Activated T-helper 17 cell treated with anti-CD3 and anti-CD28 coated beads, Interleukin-2, amount 50 U/mL, for 72 hours (primary cell): ENCODE measurements around the gene P2RY2. TPM values are rescaled to one million over a fixed set of nuclear protein-coding genes. Genes with fewer than 3 reads are reported as not detected.

Source experiments
- ATAC-seq: fragments of 150-1000 bp; cut with Tn5 transposase; replicated peaks from 2 replicates; pipeline ENCODE4 v1.10.0; 2021; ENCODE audit warnings: mild to moderate bottlenecking, moderate library complexity
- H3K27ac Mint-ChIP-seq: one replicate; pipeline ENCODE4 v1.8.0; 2022; ENCODE audit warnings: mixed read lengths
- H3K27me3 Mint-ChIP-seq: one replicate; pipeline ENCODE4 v1.8.0; 2022; ENCODE audit warnings: mixed read lengths
- H3K36me3 Mint-ChIP-seq: one replicate; pipeline ENCODE4 v1.8.0; 2022; ENCODE audit warnings: low read depth, mild to moderate bottlenecking, mixed read lengths
- H3K4me1 Mint-ChIP-seq: one replicate; pipeline ENCODE4 v1.8.0; 2022; ENCODE audit warnings: mixed read lengths
- H3K4me3 Mint-ChIP-seq: one replicate; pipeline ENCODE4 v1.8.0; 2022; ENCODE audit warnings: mild to moderate bottlenecking, mixed read lengths
- H3K9me3 Mint-ChIP-seq: one replicate; pipeline ENCODE4 v1.8.0; 2022; ENCODE audit warnings: mixed read lengths
- total RNA-seq, 2 donors: library from RNA; stranded (reverse); gene quantifications; one replicate each; pipeline ENCODE4 v1.2.3, GENCODE V29; 2022

P2RY2 gene
- total RNA-seq, 2 donors from 2014 or later = not detected

GRCh38 chr11:73182824-73183321, 35.2 kb upstream of the P2RY2 start:
- Mint-ChIP-seq H3K4me1 (no peaks in the 10 kb centered on the region), H3K4me3 (no peak overlapping the region), H3K36me3 (no peaks in the 10 kb centered on the region), H3K9me3 (no peaks in the 10 kb centered on the region), H3K27ac (no peak overlapping the region), H3K27me3 (peaks cover 4% of the 10 kb centered on the region)
- ATAC-seq = no peak

GRCh38 chr11:73184953-73185671, 33.0 kb upstream of the P2RY2 start:
- peaks cover 5% of the 10 kb centered on the region for H3K27me3 Mint-ChIP-seq
- H3K36me3 Mint-ChIP-seq = no peaks in the 10 kb centered on the region
- no peak overlapping the region for H3K27ac Mint-ChIP-seq
- peak; percentile 79 for ATAC-seq
- no peak overlapping the region for H3K4me3 Mint-ChIP-seq
- H3K9me3 Mint-ChIP-seq = no peaks in the 10 kb centered on the region
- H3K4me1 Mint-ChIP-seq = no peaks in the 10 kb centered on the region

GRCh38 chr11:73185680-73186293, 32.3 kb upstream of the P2RY2 start:
- no peak overlapping the region for H3K27ac Mint-ChIP-seq
- ATAC-seq = no peak
- H3K9me3 Mint-ChIP-seq = no peaks in the 10 kb centered on the region
- no peaks in the 10 kb centered on the region for H3K4me1 Mint-ChIP-seq
- H3K27me3 Mint-ChIP-seq = peaks cover 10% of the 10 kb centered on the region
- no peak overlapping the region for H3K4me3 Mint-ChIP-seq
- H3K36me3 Mint-ChIP-seq = no peaks in the 10 kb centered on the region

GRCh38 chr11:73186294-73186850, 31.7 kb upstream of the P2RY2 start:
- ATAC-seq = no peak
- Mint-ChIP-seq H3K27ac (no peak overlapping the region), H3K4me3 (no peak overlapping the region), H3K9me3 (no peaks in the 10 kb centered on the region), H3K27me3 (peaks cover 10% of the 10 kb centered on the region), H3K4me1 (no peaks in the 10 kb centered on the region), H3K36me3 (no peaks in the 10 kb centered on the region)

- peaks cover 10% of the 10 kb centered on the region for H3K27me3 Mint-ChIP-seq
- H3K4me1 Mint-ChIP-seq = no peaks in the 10 kb centered on the region
- H3K27ac Mint-ChIP-seq = no peak overlapping the region
- H3K36me3 Mint-ChIP-seq = no peaks in the 10 kb centered on the region
- no peak for ATAC-seq
- no peak overlapping the region for H3K4me3 Mint-ChIP-seq
- no peaks in the 10 kb centered on the region for H3K9me3 Mint-ChIP-seq
Measured at GRCh38 chr11:73186886-73187285, 31.2 kb upstream of the P2RY2 start.

- H3K9me3 Mint-ChIP-seq = no peaks in the 10 kb centered on the region
- no peaks in the 10 kb centered on the region for H3K36me3 Mint-ChIP-seq
- H3K4me1 Mint-ChIP-seq = no peaks in the 10 kb centered on the region
- ATAC-seq = no peak
- no peak overlapping the region for H3K27ac Mint-ChIP-seq
- H3K27me3 Mint-ChIP-seq = peaks cover 10% of the 10 kb centered on the region
- H3K4me3 Mint-ChIP-seq = no peak overlapping the region
Measured at GRCh38 chr11:73187854-73188253, 30.2 kb upstream of the P2RY2 start.

GRCh38 chr11:73188301-73188700, 29.8 kb upstream of the P2RY2 start:
- no peaks in the 10 kb centered on the region for H3K4me1 Mint-ChIP-seq
- no peaks in the 10 kb centered on the region for H3K36me3 Mint-ChIP-seq
- no peak overlapping the region for H3K27ac Mint-ChIP-seq
- ATAC-seq = no peak
- no peak overlapping the region for H3K4me3 Mint-ChIP-seq
- H3K9me3 Mint-ChIP-seq = no peaks in the 10 kb centered on the region
- peaks cover 6% of the 10 kb centered on the region for H3K27me3 Mint-ChIP-seq

- Mint-ChIP-seq H3K27ac (no peak overlapping the region), H3K4me3 (no peak overlapping the region), H3K9me3 (no peaks in the 10 kb centered on the region), H3K27me3 (peaks cover 6% of the 10 kb centered on the region), H3K36me3 (no peaks in the 10 kb centered on the region), H3K4me1 (no peaks in the 10 kb centered on the region)
- no peak for ATAC-seq
Measured at GRCh38 chr11:73189315-73189714, 28.8 kb upstream of the P2RY2 start.

GRCh38 chr11:73189723-73190556, 28.1 kb upstream of the P2RY2 start:
- Mint-ChIP-seq H3K27ac (no peak overlapping the region), H3K4me1 (no peaks in the 10 kb centered on the region), H3K36me3 (no peaks in the 10 kb centered on the region), H3K4me3 (no peak overlapping the region), H3K27me3 (peaks cover 6% of the 10 kb centered on the region), H3K9me3 (no peaks in the 10 kb centered on the region)
- no peak for ATAC-seq

- peaks cover 6% of the 10 kb centered on the region for H3K27me3 Mint-ChIP-seq
- peak overlapping the region; percentile 14 for H3K27ac Mint-ChIP-seq
- H3K9me3 Mint-ChIP-seq = no peaks in the 10 kb centered on the region
- no peaks in the 10 kb centered on the region for H3K4me1 Mint-ChIP-seq
- no peaks in the 10 kb centered on the region for H3K36me3 Mint-ChIP-seq
- no peak for ATAC-seq
- no peak overlapping the region for H3K4me3 Mint-ChIP-seq
Measured at GRCh38 chr11:73190557-73190885, 27.6 kb upstream of the P2RY2 start.

- H3K4me3 Mint-ChIP-seq = no peak overlapping the region
- no peaks in the 10 kb centered on the region for H3K36me3 Mint-ChIP-seq
- H3K27ac Mint-ChIP-seq = peak overlapping the region; percentile 14
- no peaks in the 10 kb centered on the region for H3K4me1 Mint-ChIP-seq
- H3K9me3 Mint-ChIP-seq = no peaks in the 10 kb centered on the region
- ATAC-seq = no peak
- peaks cover 6% of the 10 kb centered on the region for H3K27me3 Mint-ChIP-seq
Measured at GRCh38 chr11:73191151-73191550, 26.9 kb upstream of the P2RY2 start.

- Mint-ChIP-seq H3K4me1 (no peaks in the 10 kb centered on the region), H3K36me3 (no peaks in the 10 kb centered on the region), H3K27me3 (peaks cover 6% of the 10 kb centered on the region), H3K9me3 (no peaks in the 10 kb centered on the region), H3K4me3 (no peak overlapping the region), H3K27ac (no peak overlapping the region)
- peak; percentile 84 for ATAC-seq
Measured at GRCh38 chr11:73192272-73192671, 25.8 kb upstream of the P2RY2 start.

- H3K36me3 Mint-ChIP-seq = no peaks in the 10 kb centered on the region
- H3K4me1 Mint-ChIP-seq = no peaks in the 10 kb centered on the region
- no peak for ATAC-seq
- no peaks in the 10 kb centered on the region for H3K9me3 Mint-ChIP-seq
- no peak overlapping the region for H3K27ac Mint-ChIP-seq
- no peak overlapping the region for H3K4me3 Mint-ChIP-seq
- peaks cover 6% of the 10 kb centered on the region for H3K27me3 Mint-ChIP-seq
Measured at GRCh38 chr11:73193251-73194033, 24.6 kb upstream of the P2RY2 start.

GRCh38 chr11:73194034-73194507, 24.0 kb upstream of the P2RY2 start:
- Mint-ChIP-seq H3K9me3 (no peaks in the 10 kb centered on the region), H3K27ac (no peak overlapping the region)

More at GRCh38 chr11:73194034-73194507, 24.0 kb upstream of the P2RY2 start:
- Mint-ChIP-seq H3K4me3 (no peak overlapping the region), H3K36me3 (no peaks in the 10 kb centered on the region), H3K27me3 (peaks cover 6% of the 10 kb centered on the region), H3K4me1 (no peaks in the 10 kb centered on the region)
- ATAC-seq = no peak
